CD14-positive monocyte (primary cell): ENCODE measurements around the gene HMG20B. TPM values are rescaled to one million over a fixed set of nuclear protein-coding genes. Genes with fewer than 3 reads are reported as not detected.

Experiments
- DNase-seq, 3 donors: peaks; one replicate each; pipeline ENCODE4 v3.0.0-alpha.2; 2011 to 2022
- H2AFZ ChIP-seq: 2 replicates; pipeline ENCODE4 v1.6.0; 2012; ENCODE audit warnings: mild to moderate bottlenecking, low read depth, low read length, inconsistent platforms; ENCODE audit not compliant: insufficient read depth, poor library complexity, severe bottlenecking
- H3K27ac ChIP-seq, 2 donors: 1 replicate in 1 of 2; 2 replicates in 1 of 2; pipeline ENCODE4 v1.5.1; 2012 to 2013; ENCODE audit warnings: low read length in 2 of 2, control low read depth in 1 of 2, inconsistent platforms in 1 of 2, low read depth in 1 of 2, mild to moderate bottlenecking in 1 of 2
- H3K27me3 ChIP-seq, 2 donors: one replicate each; pipeline versions ENCODE4 v1.6.0 to v1.6.1; 2011 to 2013; ENCODE audit warnings: low read length in 2 of 2; ENCODE audit not compliant: control insufficient read depth in 2 of 2, insufficient read depth in 2 of 2
- H3K36me3 ChIP-seq, 2 donors: replicated peaks in 1 of 2; 1 replicate in 1 of 2; 2 replicates in 1 of 2; pipeline versions ENCODE4 v1.5.1 to v1.6.1; 2012 to 2013; ENCODE audit warnings: low read length in 2 of 2, control low read depth in 1 of 2, inconsistent platforms in 1 of 2, mild to moderate bottlenecking in 1 of 2; ENCODE audit not compliant: insufficient read depth in 2 of 2, control insufficient read depth in 1 of 2
- H3K4me1 ChIP-seq, 2 donors: 1 replicate in 1 of 2; 2 replicates in 1 of 2; pipeline versions ENCODE4 v1.5.1 to v1.6.1; 2012 to 2013; ENCODE audit warnings: low read length in 2 of 2, control low read depth in 1 of 2, inconsistent platforms in 1 of 2, mild to moderate bottlenecking in 1 of 2, moderate library complexity in 1 of 2; ENCODE audit not compliant: insufficient read depth in 2 of 2, control insufficient read depth in 1 of 2
- H3K4me2 ChIP-seq: replicated peaks from 2 replicates; pipeline ENCODE3; 2012; ENCODE audit warnings: low read length, moderate library complexity, mild to moderate bottlenecking; ENCODE audit not compliant: poor library complexity, severe bottlenecking; ENCODE audit errors: extremely low read depth
- H3K4me3 ChIP-seq, 3 experiments: fragments of 200-600 bp in 1 of 3; sonication (generic) in 1 of 3; replicated peaks in 1 of 3; 1 replicate in 2 of 3; 2 replicates in 1 of 3; pipeline ENCODE4 v1.5.1; 2011 to 2013; ENCODE audit warnings: low read length in 3 of 3, mild to moderate bottlenecking in 3 of 3, control low read depth in 2 of 3, low read depth in 2 of 3, inconsistent platforms in 1 of 3, moderate library complexity in 1 of 3
- H3K79me2 ChIP-seq: 2 replicates; pipeline ENCODE4 v1.6.0; 2012; ENCODE audit warnings: mild to moderate bottlenecking, control low read depth, inconsistent platforms, low read length, moderate library complexity; ENCODE audit not compliant: insufficient read depth
- H3K9ac ChIP-seq: 2 replicates; pipeline ENCODE4 v1.6.0; 2017; ENCODE audit warnings: low read length, mild to moderate bottlenecking; ENCODE audit not compliant: insufficient read depth, poor library complexity, severe bottlenecking
- H3K9me3 ChIP-seq, 2 donors: replicated peaks in 1 of 2; 1 replicate in 1 of 2; 2 replicates in 1 of 2; pipeline versions ENCODE4 v1.5.1 to v1.6.1; 2012 to 2013; ENCODE audit warnings: low read length in 2 of 2, control low read depth in 1 of 2; ENCODE audit not compliant: control insufficient read depth in 1 of 2, insufficient read depth in 1 of 2
- H4K20me1 ChIP-seq: 2 replicates; pipeline ENCODE4 v1.6.0; 2012; ENCODE audit warnings: mild to moderate bottlenecking, low read length, control low read depth, moderate library complexity; ENCODE audit not compliant: insufficient read depth
- H3K27ac Mint-ChIP-seq, 7 donors: one replicate each; pipeline ENCODE4 v1.8.0; 2020; ENCODE audit warnings: mild to moderate bottlenecking in 7 of 7, mixed read lengths in 7 of 7, moderate library complexity in 6 of 7, inconsistent platforms in 2 of 7
- H3K27me3 Mint-ChIP-seq, 3 donors: one replicate each; pipeline ENCODE4 v1.8.0; 2021 to 2022; ENCODE audit warnings: low read depth in 3 of 3, mild to moderate bottlenecking in 3 of 3, mixed read lengths in 3 of 3, moderate library complexity in 3 of 3, inconsistent platforms in 1 of 3
- H3K36me3 Mint-ChIP-seq, 2 donors: one replicate each; pipeline ENCODE4 v1.8.0; 2020; ENCODE audit warnings: mixed read lengths in 2 of 2, inconsistent platforms in 1 of 2, mild to moderate bottlenecking in 1 of 2
- H3K4me1 Mint-ChIP-seq: one replicate; pipeline ENCODE4 v1.8.0; 2020; ENCODE audit warnings: mild to moderate bottlenecking, mixed read lengths
- H3K4me3 Mint-ChIP-seq, 2 donors: one replicate each; pipeline ENCODE4 v1.8.0; 2020; ENCODE audit warnings: mild to moderate bottlenecking in 2 of 2, mixed read lengths in 2 of 2, moderate library complexity in 1 of 2
- H3K9me3 Mint-ChIP-seq, 7 donors: one replicate each; pipeline ENCODE4 v1.8.0; 2020 to 2022; ENCODE audit warnings: mixed read lengths in 7 of 7, mild to moderate bottlenecking in 6 of 7, moderate library complexity in 6 of 7, inconsistent platforms in 2 of 7
- WGBS: methylation state at CpG from one replicate; pipeline ENCODE4 v1.1.5; 2013; ENCODE audit warnings: missing lambda C conversion rate; ENCODE audit not compliant: insufficient coverage; 5-methylcytosine and 5-hydroxymethylcytosine counted together
- intact Hi-C, 2 donors: fragments of 100-400 bp; cut with micrococcal nuclease; formaldehyde crosslinking; loops; one replicate each; pipeline versions ENCODE4 v1.15.0 to v1.15.1; 2023
- polyA plus RNA-seq, 3 donors: library from polyadenylated mRNA; depleted of rRNA in 1 of 3; unstranded in 2 of 3; stranded (reverse) in 1 of 3; fragments of 300-500 nt in 2 of 3; fragments of >200 nt in 1 of 3; fragmentation: Illumina TruSeq in 2 of 3; gene quantifications; 1 replicate in 2 of 3; 2 replicates in 1 of 3; pipeline ENCODE4 v1.2.3, GENCODE V29; 2012 to 2021
- TF ChIP-seq, protein P1 (sequence below): fragments of 200-600 bp; IDR thresholded peaks from one replicate; pipeline ENCODE4 v1.8.0; 2022; ENCODE audit warnings: antibody characterized with exemption, mild to moderate bottlenecking

HMG20B gene
- polyA plus RNA-seq, 3 donors: 52.4 to 58.8 (median 56.5) TPM

DNA sequence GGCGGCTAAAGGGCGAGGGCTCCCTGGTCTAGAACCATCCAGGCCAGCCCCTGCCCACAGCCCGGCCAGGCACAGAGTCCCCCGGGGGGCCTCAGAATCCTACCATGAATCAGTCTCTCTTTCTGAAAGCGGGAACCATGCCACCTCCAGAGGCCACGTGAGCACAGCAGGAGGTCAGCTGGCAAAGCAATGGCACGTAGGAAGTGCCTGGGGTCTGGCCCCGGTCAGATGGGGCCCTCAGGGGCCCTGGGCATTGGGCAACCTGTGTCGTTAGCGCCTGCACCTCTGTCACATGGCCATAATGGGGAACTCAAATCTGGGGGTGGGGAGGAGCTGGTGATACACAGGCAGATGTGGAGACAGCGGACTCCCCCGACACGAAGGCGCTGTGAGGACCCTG is 24.1 kb upstream of the HMG20B start:
- no peak overlapping the region for H2AFZ ChIP-seq
- peak overlapping the region; percentile 66 for H3K4me2 ChIP-seq
- intact Hi-C loops: loop anchor here (1.0 to 5.0 kb wide), 4 partner anchors 9 to 79 kb away; partner anchors contain the start of genes CACTIN (in 1 of the 2) and MFSD12 (in 1 of the 2)
- no peaks in the 10 kb centered on the region for H3K27me3 ChIP-seq
- peaks cover 49 to 61% of the 10 kb centered on the region in 2 donors for H3K4me1 ChIP-seq
- peaks cover 48% of the 10 kb centered on the region for H4K20me1 ChIP-seq
- H3K27ac Mint-ChIP-seq: peak overlapping the region; percentile 93 to 99 (median 97)
- peak overlapping the region; percentile 54 for H3K9ac ChIP-seq
- H3K36me3 Mint-ChIP-seq: peaks cover 37 to 49% of the 10 kb centered on the region in 2 donors
- H3K9me3 Mint-ChIP-seq: peaks cover 0 to 2% (median 0%) of the 10 kb centered on the region in 7 donors
- H3K4me3 Mint-ChIP-seq: peak overlapping the region; percentile 67 to 68
- peak overlapping the region in 1 of 3 experiments; percentile 44 for H3K4me3 ChIP-seq
- TF ChIP-seq, protein P1, sequence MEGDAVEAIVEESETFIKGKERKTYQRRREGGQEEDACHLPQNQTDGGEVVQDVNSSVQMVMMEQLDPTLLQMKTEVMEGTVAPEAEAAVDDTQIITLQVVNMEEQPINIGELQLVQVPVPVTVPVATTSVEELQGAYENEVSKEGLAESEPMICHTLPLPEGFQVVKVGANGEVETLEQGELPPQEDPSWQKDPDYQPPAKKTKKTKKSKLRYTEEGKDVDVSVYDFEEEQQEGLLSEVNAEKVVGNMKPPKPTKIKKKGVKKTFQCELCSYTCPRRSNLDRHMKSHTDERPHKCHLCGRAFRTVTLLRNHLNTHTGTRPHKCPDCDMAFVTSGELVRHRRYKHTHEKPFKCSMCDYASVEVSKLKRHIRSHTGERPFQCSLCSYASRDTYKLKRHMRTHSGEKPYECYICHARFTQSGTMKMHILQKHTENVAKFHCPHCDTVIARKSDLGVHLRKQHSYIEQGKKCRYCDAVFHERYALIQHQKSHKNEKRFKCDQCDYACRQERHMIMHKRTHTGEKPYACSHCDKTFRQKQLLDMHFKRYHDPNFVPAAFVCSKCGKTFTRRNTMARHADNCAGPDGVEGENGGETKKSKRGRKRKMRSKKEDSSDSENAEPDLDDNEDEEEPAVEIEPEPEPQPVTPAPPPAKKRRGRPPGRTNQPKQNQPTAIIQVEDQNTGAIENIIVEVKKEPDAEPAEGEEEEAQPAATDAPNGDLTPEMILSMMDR: no peak
- peaks cover 38 to 55% of the 10 kb centered on the region in 2 donors for H3K36me3 ChIP-seq
- DNase-seq: peak; percentile 94 to 96 (median 96)
- no peaks in the 10 kb centered on the region for H3K9me3 ChIP-seq
- peak overlapping the region; percentile 89 to 98 for H3K27ac ChIP-seq
- peaks cover 45% of the 10 kb centered on the region for H3K79me2 ChIP-seq
- H3K4me1 Mint-ChIP-seq: peaks cover 46% of the 10 kb centered on the region
- 20% methylated on average over 10 of the region's 14 CpGs for WGBS
- no peaks in the 10 kb centered on the region for H3K27me3 Mint-ChIP-seq

DNA sequence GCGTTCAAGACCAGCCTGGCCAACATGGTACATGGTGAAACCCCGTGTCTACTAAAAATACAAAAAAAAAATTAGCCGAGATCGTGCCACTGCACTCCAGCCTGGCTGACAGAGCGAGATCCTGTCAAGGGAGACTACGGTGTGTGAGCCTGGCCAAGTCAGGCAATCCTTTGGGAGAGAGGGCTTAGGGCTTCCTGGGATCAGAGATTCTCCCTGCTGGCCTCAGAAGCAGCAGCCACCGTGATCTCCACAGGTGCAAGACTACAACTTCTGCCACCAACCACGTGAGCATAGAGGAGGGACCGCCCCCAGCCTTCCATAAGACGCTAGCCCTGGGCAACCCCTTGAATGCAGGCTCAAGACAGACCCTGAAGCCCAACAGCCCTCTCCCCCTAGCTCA is 22.9 kb upstream of the HMG20B start:
- Histone ChIP-seq H3K4me2 (no peak overlapping the region), H3K36me3 (peaks cover 27 to 43% of the 10 kb centered on the region in 2 donors), H3K79me2 (peaks cover 57% of the 10 kb centered on the region), H3K4me3 (no peak overlapping the region), H3K9me3 (no peaks in the 10 kb centered on the region), H3K27me3 (no peaks in the 10 kb centered on the region), H2AFZ (no peak overlapping the region), H3K27ac (peak overlapping the region; percentile 28 to 44), H3K4me1 (peaks cover 61 to 72% of the 10 kb centered on the region in 2 donors), H3K9ac (no peak overlapping the region), H4K20me1 (peaks cover 35% of the 10 kb centered on the region)
- H3K4me3 Mint-ChIP-seq: no peak overlapping the region
- peak overlapping the region; percentile 93 to 99 (median 97) for H3K27ac Mint-ChIP-seq
- H3K36me3 Mint-ChIP-seq: peaks cover 37 to 47% of the 10 kb centered on the region in 2 donors
- TF ChIP-seq, protein P1: no peak
- H3K9me3 Mint-ChIP-seq: peaks cover 0 to 2% (median 0%) of the 10 kb centered on the region in 7 donors
- intact Hi-C loops: loop anchor here (5.0 kb wide), 4 partner anchors 32 to 77 kb away; partner anchors contain the start of genes CACTIN (in 1 of the 2) and FZR1 (in 1 of the 2)
- DNase-seq: no peak
- WGBS: 92% methylated on average over 7 of the region's 10 CpGs
- H3K27me3 Mint-ChIP-seq: no peaks in the 10 kb centered on the region
- peaks cover 54% of the 10 kb centered on the region for H3K4me1 Mint-ChIP-seq
